ENCODE results near the gene NOP58. TPM values are rescaled to one million over a fixed set of nuclear protein-coding genes. Genes with fewer than 3 reads are reported as not detected.

NOP58 gene
- polyA plus RNA-seq, 2 of the 4 experiments (the other 2 are of a cell fraction), result 106 to 172 TPM

DNA sequence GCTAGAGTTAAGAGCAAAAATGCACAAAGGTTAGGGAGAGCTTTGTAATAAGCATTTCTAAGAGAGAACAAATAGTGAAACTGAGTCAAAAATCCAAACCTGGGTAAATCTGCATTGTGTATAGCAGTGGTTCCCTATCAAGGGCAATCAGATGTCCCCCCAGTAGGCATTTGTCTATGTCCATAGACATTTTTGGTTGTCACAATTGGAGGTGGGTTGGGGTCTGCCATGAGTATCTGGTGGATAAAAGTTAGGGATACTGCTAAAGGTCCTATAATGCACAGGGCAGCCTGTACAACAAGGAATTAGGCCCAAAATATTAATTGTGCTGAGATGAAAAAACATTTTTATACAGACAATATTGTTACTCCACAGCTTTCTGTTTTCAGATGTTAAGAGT, 21.0 kb downstream of the NOP58 start:
- Histone ChIP-seq H3K27ac (no peak overlapping the region), H3K4me3 (no peak overlapping the region), H3K4me2 (no peak overlapping the region), H3K4me1 (no peaks in the 10 kb centered on the region; the same call in 2 of the 3 replicates), H3K9me3 (no peaks in the 10 kb centered on the region)
- ATAC-seq (0 out of 6 replicates have a peak, but pooled peaks of 1 of the 2 experiments have one; percentile 19), DNase-seq (ENCODE audit: low read depth in 1 of 2, low spot score in 1 of 2) (no peak), FAIRE-seq (no peak)
- TF ChIP-seq NR3C1 (IDR thresholded peaks at IDR 0.05), result no peak
- TF ChIP-seq RFX5 (IDR thresholded peaks at IDR 0.05), result no peak
- TF ChIP-seq EP300 (IDR thresholded peaks at IDR 0.05), result no peak
- TF ChIP-seq, protein P1, sequence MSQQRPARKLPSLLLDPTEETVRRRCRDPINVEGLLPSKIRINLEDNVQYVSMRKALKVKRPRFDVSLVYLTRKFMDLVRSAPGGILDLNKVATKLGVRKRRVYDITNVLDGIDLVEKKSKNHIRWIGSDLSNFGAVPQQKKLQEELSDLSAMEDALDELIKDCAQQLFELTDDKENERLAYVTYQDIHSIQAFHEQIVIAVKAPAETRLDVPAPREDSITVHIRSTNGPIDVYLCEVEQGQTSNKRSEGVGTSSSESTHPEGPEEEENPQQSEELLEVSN (IDR thresholded peaks at IDR 0.05; ENCODE audit: borderline replicate concordance, low read depth), result no peak
- no peak for TF ChIP-seq HOXB5 (CRISPR knock-in tag; IDR thresholded peaks at IDR 0.05)
- TF ChIP-seq EHF (CRISPR knock-in tag; IDR thresholded peaks at IDR 0.05), result no peak
- no peak for TF ChIP-seq FOSB (CRISPR knock-in tag; IDR thresholded peaks at IDR 0.05)
- TF ChIP-seq KDM1A (IDR thresholded peaks at IDR 0.05; ENCODE audit: low read depth), result no peak
- TF ChIP-seq, protein P2, sequence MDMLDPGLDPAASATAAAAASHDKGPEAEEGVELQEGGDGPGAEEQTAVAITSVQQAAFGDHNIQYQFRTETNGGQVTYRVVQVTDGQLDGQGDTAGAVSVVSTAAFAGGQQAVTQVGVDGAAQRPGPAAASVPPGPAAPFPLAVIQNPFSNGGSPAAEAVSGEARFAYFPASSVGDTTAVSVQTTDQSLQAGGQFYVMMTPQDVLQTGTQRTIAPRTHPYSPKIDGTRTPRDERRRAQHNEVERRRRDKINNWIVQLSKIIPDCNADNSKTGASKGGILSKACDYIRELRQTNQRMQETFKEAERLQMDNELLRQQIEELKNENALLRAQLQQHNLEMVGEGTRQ (IDR thresholded peaks at IDR 0.05), result no peak
- no peak for TF ChIP-seq JUNB (IDR thresholded peaks at IDR 0.05)
- TF ChIP-seq ELK1 (IDR thresholded peaks at IDR 0.05; ENCODE audit: low read depth, low read length), result no peak
- POLR2A ChIA-PET, result no interaction called here
- CTCF ChIA-PET, result interaction anchor here (0.9 kb wide), 1 partner anchor 18 kb away, joined by 3 read pairs; no protein-coding TSS in a partner anchor

- 91% methylated on average over 9 of the region's 9 CpGs for WGBS (ENCODE audit: missing lambda C conversion rate)
- Histone ChIP-seq H3K27ac (no peak overlapping the region), H3K4me1 (no peaks in the 10 kb centered on the region), H3K4me3 (no peak overlapping the region), H3K9me3 (no peaks in the 10 kb centered on the region), H3K4me2 (no peak overlapping the region)
- no peak for TF ChIP-seq HDAC2 (IDR thresholded peaks at IDR 0.05)
- no peak for TF ChIP-seq EHF (CRISPR knock-in tag; IDR thresholded peaks at IDR 0.05)
- TF ChIP-seq, protein P3, sequence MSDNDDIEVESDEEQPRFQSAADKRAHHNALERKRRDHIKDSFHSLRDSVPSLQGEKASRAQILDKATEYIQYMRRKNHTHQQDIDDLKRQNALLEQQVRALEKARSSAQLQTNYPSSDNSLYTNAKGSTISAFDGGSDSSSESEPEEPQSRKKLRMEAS (IDR thresholded peaks at IDR 0.05), result no peak
- no peak for TF ChIP-seq PBX3 (IDR thresholded peaks at IDR 0.05)
- TF ChIP-seq, protein P4, sequence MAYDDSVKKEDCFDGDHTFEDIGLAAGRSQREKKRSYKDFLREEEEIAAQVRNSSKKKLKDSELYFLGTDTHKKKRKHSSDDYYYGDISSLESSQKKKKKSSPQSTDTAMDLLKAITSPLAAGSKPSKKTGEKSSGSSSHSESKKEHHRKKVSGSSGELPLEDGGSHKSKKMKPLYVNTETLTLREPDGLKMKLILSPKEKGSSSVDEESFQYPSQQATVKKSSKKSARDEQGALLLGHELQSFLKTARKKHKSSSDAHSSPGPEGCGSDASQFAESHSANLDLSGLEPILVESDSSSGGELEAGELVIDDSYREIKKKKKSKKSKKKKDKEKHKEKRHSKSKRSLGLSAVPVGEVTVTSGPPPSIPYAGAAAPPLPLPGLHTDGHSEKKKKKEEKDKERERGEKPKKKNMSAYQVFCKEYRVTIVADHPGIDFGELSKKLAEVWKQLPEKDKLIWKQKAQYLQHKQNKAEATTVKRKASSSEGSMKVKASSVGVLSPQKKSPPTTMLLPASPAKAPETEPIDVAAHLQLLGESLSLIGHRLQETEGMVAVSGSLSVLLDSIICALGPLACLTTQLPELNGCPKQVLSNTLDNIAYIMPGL (CRISPR knock-in tag; IDR thresholded peaks at IDR 0.05; ENCODE audit: borderline replicate concordance), result 0 out of 2 replicates have a peak, but pooled peaks have one; percentile 31
- TF ChIP-seq EHMT2 (IDR thresholded peaks at IDR 0.05; ENCODE audit: low read depth), result no peak
- TF ChIP-seq POLR2AphosphoS2 (conservative IDR thresholded peaks at IDR 0.05; ENCODE audit: low read length), result 0 out of 2 replicates have a peak, but pooled peaks have one; percentile 8
- no peak for TF ChIP-seq ZFP36 (IDR thresholded peaks at IDR 0.05; ENCODE audit: borderline replicate concordance, partially characterized antibody)
- TF ChIP-seq RAD21 (conservative IDR thresholded peaks at IDR 0.05 in 1 of 2, IDR thresholded peaks at IDR 0.05 in 1 of 2), result no peak
- TF ChIP-seq JUNB (IDR thresholded peaks at IDR 0.05), result no peak
- no peak for TF ChIP-seq PHF8 (IDR thresholded peaks at IDR 0.05; ENCODE audit: borderline replicate concordance, low read depth)
- TF ChIP-seq, protein P5, sequence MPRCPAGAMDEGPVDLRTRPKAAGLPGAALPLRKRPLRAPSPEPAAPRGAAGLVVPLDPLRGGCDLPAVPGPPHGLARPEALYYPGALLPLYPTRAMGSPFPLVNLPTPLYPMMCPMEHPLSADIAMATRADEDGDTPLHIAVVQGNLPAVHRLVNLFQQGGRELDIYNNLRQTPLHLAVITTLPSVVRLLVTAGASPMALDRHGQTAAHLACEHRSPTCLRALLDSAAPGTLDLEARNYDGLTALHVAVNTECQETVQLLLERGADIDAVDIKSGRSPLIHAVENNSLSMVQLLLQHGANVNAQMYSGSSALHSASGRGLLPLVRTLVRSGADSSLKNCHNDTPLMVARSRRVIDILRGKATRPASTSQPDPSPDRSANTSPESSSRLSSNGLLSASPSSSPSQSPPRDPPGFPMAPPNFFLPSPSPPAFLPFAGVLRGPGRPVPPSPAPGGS (IDR thresholded peaks at IDR 0.05), result no peak
- no peak for TF ChIP-seq CHD4 (IDR thresholded peaks at IDR 0.05; ENCODE audit: borderline replicate concordance)
- no peak for TF ChIP-seq ZSCAN20 (CRISPR knock-in tag; IDR thresholded peaks at IDR 0.05)
- TF ChIP-seq GATA3 (IDR thresholded peaks at IDR 0.05; ENCODE audit: borderline replicate concordance), result no peak
- no peak for TF ChIP-seq MYC (IDR thresholded peaks at IDR 0.05; ENCODE audit: borderline replicate concordance, low read length)
- POLR2A ChIA-PET, result no interaction called here
- CTCF ChIA-PET, result interaction anchor here (2.1 kb wide), 1 partner anchor 12 kb away, joined by 11 read pairs; no protein-coding TSS in a partner anchor
- DNase-seq (ENCODE audit: low read depth in 1 of 2, low spot score in 1 of 2), result no peak
- no peak for FAIRE-seq
- ATAC-seq, result no peak
Observed at GRCh38 chr2:202289394-202290204, 24.0 kb downstream of the NOP58 start.

Measured in A549 (cell line).